ENCODE measurements around the gene GALNT9. TPM values are rescaled to one million over a fixed set of nuclear protein-coding genes. Genes with fewer than 3 reads are reported as not detected.

Gene GALNT9
- total and polyA plus RNA-seq, 4 experiments from 2014 or later, result 0.61 TPM; not detected in 3

GRCh38 chr12:132201391-132202120, 127.8 kb downstream of the GALNT9 start:
- Histone ChIP-seq H3K36me3 (ENCODE audit: insufficient read depth, low read length) (no peaks in the 10 kb centered on the region), H3K4me3 (ENCODE audit: low read length in 2 of 2) (no peak overlapping the region), H3K4me1 (ENCODE audit: insufficient read depth, low read length) (peaks cover 9% of the 10 kb centered on the region), H3K27ac (ENCODE audit: low read depth, low read length) (no peak overlapping the region), H3K27me3 (ENCODE audit: insufficient read depth, low read length) (peaks cover 15% of the 10 kb centered on the region), H3K9me3 (ENCODE audit: control insufficient read depth in 1 of 2, low read length in 2 of 2) (no peaks in the 10 kb centered on the region)
- Mint-ChIP-seq H3K4me1 (peaks cover 0 to 6% (median 0%) of the 10 kb centered on the region in 4 donors), H3K27me3 (peaks cover 19 to 20% of the 10 kb centered on the region in 2 donors), H3K4me3 (no peak overlapping the region), H3K36me3 (no peaks in the 10 kb centered on the region), H3K27ac (no peak overlapping the region), H3K9me3 (no peaks in the 10 kb centered on the region)
- ChIA-PET CTCF (ENCODE audit: partially characterized antibody) (no interaction called here), POLR2A (ENCODE audit: partially characterized antibody) (no interaction called here)
- no peak for DNase-seq
- intact Hi-C loops (cut with micrococcal nuclease), result no loop called here

GRCh38 chr12:132200800-132201199, 128.6 kb downstream of the GALNT9 start:
- H3K36me3 ChIP-seq (ENCODE audit: insufficient read depth, low read length), result no peaks in the 10 kb centered on the region
- Mint-ChIP-seq H3K9me3 (no peaks in the 10 kb centered on the region), H3K27me3 (peaks cover 16 to 17% of the 10 kb centered on the region in 2 donors), H3K4me1 (peaks cover 0 to 6% (median 0%) of the 10 kb centered on the region in 4 donors), H3K27ac (no peak overlapping the region), H3K4me3 (no peak overlapping the region), H3K36me3 (no peaks in the 10 kb centered on the region)
- peaks cover 11% of the 10 kb centered on the region for H3K27me3 ChIP-seq (ENCODE audit: insufficient read depth, low read length)
- H3K4me1 ChIP-seq (ENCODE audit: insufficient read depth, low read length), result peaks cover 8% of the 10 kb centered on the region
- H3K4me3 ChIP-seq (ENCODE audit: low read length in 2 of 2), result no peak overlapping the region
- DNase-seq, result no peak
- ChIA-PET CTCF (ENCODE audit: partially characterized antibody) (no interaction called here), POLR2A (ENCODE audit: partially characterized antibody) (no interaction called here)
- intact Hi-C loops (cut with micrococcal nuclease), result no loop called here
- no peak overlapping the region for H3K27ac ChIP-seq (ENCODE audit: low read depth, low read length)
- H3K9me3 ChIP-seq (ENCODE audit: control insufficient read depth in 1 of 2, low read length in 2 of 2), result no peaks in the 10 kb centered on the region

GRCh38 chr12:132199526-132200319, 129.7 kb downstream of the GALNT9 start:
- CTCF ChIA-PET (ENCODE audit: partially characterized antibody), result interaction anchor here (1.0 kb wide), 1 partner anchor 46 kb away, joined by 5 read pairs; no protein-coding TSS in a partner anchor
- POLR2A ChIA-PET (ENCODE audit: partially characterized antibody), result no interaction called here
- Histone ChIP-seq H3K27ac (ENCODE audit: low read depth, low read length) (no peak overlapping the region), H3K4me1 (ENCODE audit: insufficient read depth, low read length) (no peaks in the 10 kb centered on the region), H3K36me3 (ENCODE audit: insufficient read depth, low read length) (no peaks in the 10 kb centered on the region), H3K4me3 (ENCODE audit: low read length in 2 of 2) (no peak overlapping the region), H3K9me3 (ENCODE audit: control insufficient read depth in 1 of 2, low read length in 2 of 2) (no peaks in the 10 kb centered on the region), H3K27me3 (ENCODE audit: insufficient read depth, low read length) (peaks cover 2% of the 10 kb centered on the region)
- no peak for DNase-seq
- H3K27me3 Mint-ChIP-seq, result peaks cover 10 to 13% of the 10 kb centered on the region in 2 donors
- no peak overlapping the region for H3K4me3 Mint-ChIP-seq
- intact Hi-C loops (cut with micrococcal nuclease), result no loop called here
- peaks cover 0 to under 1% (median 0%) of the 10 kb centered on the region in 4 donors for H3K4me1 Mint-ChIP-seq
- no peaks in the 10 kb centered on the region for H3K36me3 Mint-ChIP-seq
- no peaks in the 10 kb centered on the region for H3K9me3 Mint-ChIP-seq
- H3K27ac Mint-ChIP-seq, result no peak overlapping the region

GRCh38 chr12:132199101-132199500, 130.3 kb downstream of the GALNT9 start:
- ChIA-PET POLR2A (ENCODE audit: partially characterized antibody) (no interaction called here), CTCF (ENCODE audit: partially characterized antibody) (no interaction called here)
- no peak for DNase-seq
- H3K4me3 ChIP-seq (ENCODE audit: low read length in 2 of 2), result no peak overlapping the region
- no peaks in the 10 kb centered on the region for H3K27me3 ChIP-seq (ENCODE audit: insufficient read depth, low read length)
- Mint-ChIP-seq H3K36me3 (no peaks in the 10 kb centered on the region), H3K9me3 (peaks cover 0 to 4% (median 2%) of the 10 kb centered on the region in 8 donors), H3K27ac (no peak overlapping the region), H3K27me3 (peaks cover 7% of the 10 kb centered on the region in 2 donors), H3K4me1 (no peaks in the 10 kb centered on the region), H3K4me3 (no peak overlapping the region)
- H3K36me3 ChIP-seq (ENCODE audit: insufficient read depth, low read length), result no peaks in the 10 kb centered on the region
- peaks cover 0 to 2% of the 10 kb centered on the region in 2 donors for H3K9me3 ChIP-seq (ENCODE audit: control insufficient read depth in 1 of 2, low read length in 2 of 2)
- H3K4me1 ChIP-seq (ENCODE audit: insufficient read depth, low read length), result no peaks in the 10 kb centered on the region
- no peak overlapping the region for H3K27ac ChIP-seq (ENCODE audit: low read depth, low read length)
- intact Hi-C loops (cut with micrococcal nuclease), result no loop called here

- Mint-ChIP-seq H3K4me3 (no peak overlapping the region), H3K36me3 (no peaks in the 10 kb centered on the region), H3K9me3 (peaks cover 0 to 11% (median 6%) of the 10 kb centered on the region in 8 donors), H3K27ac (no peak overlapping the region), H3K27me3 (peaks cover 3% of the 10 kb centered on the region in 2 donors), H3K4me1 (peaks cover 0 to 5% (median under 1%) of the 10 kb centered on the region in 4 donors)
- ChIA-PET CTCF (ENCODE audit: partially characterized antibody) (interaction anchor here (0.8 kb wide), 1 partner anchor 44 kb away, joined by 3 read pairs; no protein-coding TSS in a partner anchor), POLR2A (ENCODE audit: partially characterized antibody) (no interaction called here)
- Histone ChIP-seq H3K36me3 (ENCODE audit: insufficient read depth, low read length) (no peaks in the 10 kb centered on the region), H3K27me3 (ENCODE audit: insufficient read depth, low read length) (no peaks in the 10 kb centered on the region), H3K4me1 (ENCODE audit: insufficient read depth, low read length) (no peaks in the 10 kb centered on the region), H3K9me3 (ENCODE audit: control insufficient read depth in 1 of 2, low read length in 2 of 2) (peaks cover 0 to 7% of the 10 kb centered on the region in 2 donors), H3K27ac (ENCODE audit: low read depth, low read length) (no peak overlapping the region), H3K4me3 (ENCODE audit: low read length in 2 of 2) (no peak overlapping the region)
- intact Hi-C loops (cut with micrococcal nuclease), result no loop called here
- DNase-seq, result no peak
These were observed 131.6 kb downstream of the GALNT9 start for GRCh38 chr12:132197581-132198354.

- H3K4me1 ChIP-seq (ENCODE audit: insufficient read depth, low read length), result no peaks in the 10 kb centered on the region
- intact Hi-C loops (cut with micrococcal nuclease), result no loop called here
- H3K4me3 ChIP-seq (ENCODE audit: low read length in 2 of 2), result no peak overlapping the region
- POLR2A ChIA-PET (ENCODE audit: partially characterized antibody), result no interaction called here
- Mint-ChIP-seq H3K9me3 (peaks cover 0 to 11% (median 6%) of the 10 kb centered on the region in 8 donors), H3K36me3 (no peaks in the 10 kb centered on the region), H3K4me3 (no peak overlapping the region), H3K4me1 (peaks cover 0 to 5% (median under 1%) of the 10 kb centered on the region in 4 donors), H3K27me3 (no peaks in the 10 kb centered on the region), H3K27ac (no peak overlapping the region)
- no peak overlapping the region for H3K27ac ChIP-seq (ENCODE audit: low read depth, low read length)
- no peak for DNase-seq
- H3K27me3 ChIP-seq (ENCODE audit: insufficient read depth, low read length), result no peaks in the 10 kb centered on the region
- no peaks in the 10 kb centered on the region for H3K36me3 ChIP-seq (ENCODE audit: insufficient read depth, low read length)
- CTCF ChIA-PET (ENCODE audit: partially characterized antibody), result interaction anchor here (0.8 kb wide), 1 partner anchor 43 kb away, joined by 3 read pairs; no protein-coding TSS in a partner anchor
- H3K9me3 ChIP-seq (ENCODE audit: control insufficient read depth in 1 of 2, low read length in 2 of 2), result peaks cover 0 to 7% of the 10 kb centered on the region in 2 donors
These were observed 132.5 kb downstream of the GALNT9 start for GRCh38 chr12:132196873-132197390.

Measured in CD4-positive, alpha-beta memory T cell (primary cell).